RCC 7860 (cell line): ENCODE results near the gene PRICKLE2.
"Not testable (repeated sequence)": the region's sequence is repeated elsewhere in the genome, so short reads cannot be mapped to it uniquely, and the experiment has no call there.

Source experiments
- DNase-seq: peaks from one replicate; pipeline ENCODE4 v3.0.0-alpha.2; 2015; ENCODE audit warnings: low spot score
- FAIRE-seq: peaks from 2 replicates; lab custom pipeline; 2012; peaks lifted over from hg19 to GRCh38; lab: Jason Lieb, UNC

PRICKLE2 gene

DNA sequence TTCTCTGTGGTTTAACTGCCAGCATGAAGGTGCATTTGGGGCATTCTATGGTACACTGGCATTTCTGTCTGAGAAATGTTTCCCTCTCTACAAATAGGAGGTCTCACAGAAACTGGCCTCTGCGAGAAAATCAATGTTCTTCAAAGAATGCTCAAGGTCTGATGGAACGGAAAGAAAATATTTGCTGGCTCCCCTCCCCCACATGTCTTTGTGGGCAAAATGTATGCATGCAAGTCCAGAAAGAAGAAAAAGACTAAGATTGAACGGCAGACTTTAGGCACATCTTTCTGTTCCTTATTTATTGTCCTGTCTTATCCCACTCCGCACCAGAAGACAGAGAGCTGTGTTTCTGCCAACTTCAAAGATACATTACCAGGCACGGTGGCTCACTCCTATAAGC, 118.1 kb downstream of the PRICKLE2 start:
- FAIRE-seq: no peak

DNA sequence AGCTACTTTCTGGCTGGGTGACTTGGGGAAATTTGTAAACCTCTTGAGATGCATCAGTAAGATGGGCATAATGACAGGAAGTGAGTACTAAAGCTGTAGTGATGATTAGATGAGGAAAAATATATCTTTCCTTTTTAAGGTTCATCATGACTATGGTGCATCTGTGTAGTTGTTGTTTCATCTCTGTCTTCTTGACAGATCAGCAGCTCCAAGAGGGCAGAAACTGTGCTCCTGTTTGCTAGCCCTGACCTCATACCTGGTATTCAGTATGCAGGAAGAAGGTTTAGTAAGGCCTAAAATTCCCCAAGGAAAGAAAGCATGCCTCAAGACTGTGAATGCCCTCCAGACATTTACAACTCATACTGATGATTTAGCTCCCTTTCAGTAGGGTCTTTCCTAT, 119.5 kb downstream of the PRICKLE2 start:
- DNase-seq (no peak), FAIRE-seq (no peak)

More for the DNA sequence above, 118.1 kb downstream of the PRICKLE2 start:
- DNase-seq: no peak

DNA sequence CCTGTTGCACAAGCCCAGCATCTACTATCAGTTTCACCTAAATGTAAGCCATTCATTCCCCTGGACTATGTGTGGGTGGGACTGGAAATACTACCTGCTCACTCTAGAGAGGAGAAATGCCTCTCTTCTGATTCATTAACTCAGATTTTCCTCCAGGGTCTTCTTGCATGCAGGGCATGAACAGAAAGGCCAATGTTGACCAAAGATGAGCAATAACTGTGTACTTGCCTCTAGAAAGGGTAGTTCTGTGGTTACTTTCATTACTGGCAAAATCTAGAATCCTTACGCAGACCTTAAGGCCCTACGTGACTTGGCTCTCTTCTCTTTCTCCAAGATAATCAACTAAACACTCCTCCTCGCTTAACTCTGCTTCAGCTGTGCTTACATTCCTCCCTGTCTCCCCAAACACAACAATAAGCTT, 120.6 kb downstream of the PRICKLE2 start:
- FAIRE-seq (peak; percentile 4), DNase-seq (peak; percentile 66)

- FAIRE-seq (no peak), DNase-seq (no peak)
Observed at GRCh38 chr3:64104006-64104405, 121.3 kb downstream of the PRICKLE2 start.

GRCh38 chr3:64103131-64103530, 122.1 kb downstream of the PRICKLE2 start:
- FAIRE-seq: no peak
- no peak for DNase-seq

DNA sequence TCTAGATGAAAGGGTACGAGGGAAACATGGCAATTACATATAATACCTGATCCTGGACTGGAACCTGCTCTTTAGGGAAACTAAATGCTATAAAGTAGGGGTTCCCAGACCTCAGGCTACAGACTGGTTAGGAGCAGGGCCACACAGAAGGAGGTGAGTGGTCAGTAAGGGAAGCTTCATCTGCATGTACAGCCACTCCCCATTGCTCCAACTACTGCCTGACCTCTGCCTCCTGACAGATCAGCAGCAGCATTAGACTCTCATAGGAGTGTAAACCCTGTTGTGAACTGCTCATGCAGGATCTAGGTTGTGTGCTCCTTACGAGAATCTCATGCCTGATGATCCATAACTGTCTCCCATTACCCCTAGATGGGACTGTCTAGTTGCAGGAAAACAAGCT, 123.1 kb downstream of the PRICKLE2 start:
- FAIRE-seq: no peak
- DNase-seq: no peak

DNA sequence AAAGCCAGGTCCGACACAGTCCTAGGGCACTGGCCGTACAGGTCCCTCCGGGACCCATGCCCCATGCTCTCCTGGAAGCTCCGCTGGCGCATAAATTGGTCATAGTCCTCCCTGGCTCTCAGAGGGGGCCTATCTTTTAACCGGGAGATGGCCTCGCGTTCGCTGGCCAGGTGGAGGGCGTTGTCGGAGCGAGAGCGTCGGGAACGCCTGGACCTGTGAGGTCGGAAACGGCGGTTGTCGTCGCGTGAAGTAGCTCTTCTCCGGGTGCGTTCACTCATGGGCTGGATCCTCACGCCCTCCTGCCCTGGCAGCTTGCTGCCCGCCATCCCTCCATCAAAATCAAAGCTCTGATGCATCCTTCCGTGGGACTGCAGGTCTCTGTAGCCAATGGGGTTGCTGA, 126.0 kb downstream of the PRICKLE2 start:
- FAIRE-seq: no peak
- no peak for DNase-seq

DNA sequence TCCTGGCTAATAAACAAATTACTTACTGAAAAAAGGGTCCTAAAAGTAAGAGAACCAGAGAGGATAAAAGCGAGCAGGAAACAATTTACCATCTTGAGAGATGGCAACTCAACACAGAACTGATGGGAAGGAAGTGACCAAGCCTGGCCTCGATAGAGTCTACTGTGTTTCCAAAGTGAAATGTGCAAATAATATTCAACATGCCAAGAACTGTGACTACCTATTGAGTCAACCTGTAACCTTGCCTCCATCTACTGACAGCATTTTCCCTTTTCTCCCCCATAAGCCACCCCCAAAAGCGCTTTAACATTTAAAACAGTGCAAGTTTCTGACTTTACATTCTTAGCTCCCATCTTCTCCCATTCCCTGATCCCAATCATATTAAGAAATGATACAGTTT, 126.6 kb downstream of the PRICKLE2 start:
- DNase-seq (no peak), FAIRE-seq (no peak)

- FAIRE-seq (no peak), DNase-seq (no peak)
Observed at GRCh38 chr3:64097920-64098319, 127.3 kb downstream of the PRICKLE2 start.

GRCh38 chr3:64095802-64096201, 129.5 kb downstream of the PRICKLE2 start:
- DNase-seq: no peak
- no peak for FAIRE-seq

DNA sequence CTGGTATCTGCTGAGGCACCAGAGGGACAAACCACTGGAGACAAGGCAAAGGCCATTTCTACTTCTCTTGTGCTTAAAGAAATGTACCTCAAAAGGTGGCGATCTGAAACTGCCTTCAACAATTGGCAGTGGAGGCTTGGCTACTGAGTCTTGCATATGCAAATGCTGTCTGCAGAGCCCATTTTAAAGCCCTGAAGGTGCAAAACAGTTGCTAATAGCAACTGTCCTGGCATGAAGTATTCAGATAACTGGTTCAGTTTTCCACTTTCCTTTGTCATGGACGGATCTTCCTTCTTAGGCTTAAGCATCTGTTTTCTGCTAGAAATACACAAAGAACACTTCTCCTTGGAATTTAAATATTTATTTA, 130.6 kb downstream of the PRICKLE2 start:
- DNase-seq: no peak
- FAIRE-seq: no peak

DNA sequence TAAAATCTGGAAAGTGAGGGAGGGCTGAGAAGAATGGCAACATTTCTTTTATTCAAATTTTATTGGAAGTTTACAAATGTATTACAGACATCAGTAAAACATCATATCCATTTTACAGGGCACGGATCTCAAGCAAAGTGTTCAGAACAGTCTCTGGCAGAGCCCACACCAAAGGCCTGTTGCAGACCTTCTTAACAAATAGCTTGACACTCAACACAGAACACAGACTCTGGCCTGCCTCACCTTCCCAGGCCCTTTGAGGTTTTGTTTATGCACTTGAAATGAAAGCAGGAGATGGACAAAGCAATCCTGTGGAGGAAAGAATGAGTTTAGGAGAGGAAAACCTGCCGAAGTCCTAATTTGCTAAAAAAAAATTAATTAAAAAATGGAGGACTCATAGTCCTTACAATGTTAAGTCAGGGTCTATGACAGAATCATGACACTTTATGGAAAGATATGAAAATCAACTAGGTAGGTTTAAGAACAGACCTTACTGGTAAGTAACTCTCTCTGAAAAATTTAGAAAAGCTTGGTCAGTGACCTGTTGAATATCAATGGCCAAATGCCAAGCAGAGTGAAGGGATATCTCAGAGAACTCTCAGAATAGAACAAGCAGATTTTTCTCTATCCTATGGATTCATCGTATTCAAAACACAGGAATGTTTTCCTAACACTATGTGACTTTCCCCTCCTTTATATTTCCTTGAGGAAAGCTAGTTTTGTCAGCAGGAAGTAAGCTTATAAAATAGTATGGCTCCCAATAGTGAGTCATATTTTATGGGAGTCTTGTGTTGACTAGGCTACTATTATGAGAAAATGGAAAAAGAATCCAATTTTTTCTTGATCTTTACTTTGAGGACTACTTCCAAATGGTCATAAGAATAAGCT, 131.2 kb downstream of the PRICKLE2 start:
- no peak for FAIRE-seq
- no peak for DNase-seq

DNA sequence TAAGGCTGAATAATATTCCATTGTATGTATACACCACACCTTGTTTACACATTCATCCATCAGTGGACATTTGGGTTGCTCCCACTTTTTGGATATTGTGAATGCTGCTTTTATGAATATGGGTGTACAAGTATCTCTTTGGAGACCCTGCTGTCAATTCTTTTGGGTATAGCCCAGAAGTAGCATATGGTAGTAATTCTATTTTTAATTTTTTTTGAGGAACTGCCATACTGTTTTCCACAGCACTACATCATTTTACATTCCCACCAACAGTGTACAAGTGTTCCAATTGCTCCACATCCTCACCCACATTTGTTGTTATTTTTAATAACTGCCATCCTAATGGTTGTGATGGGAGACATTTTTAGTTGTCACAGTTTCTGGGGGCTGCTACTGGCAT, 132.1 kb downstream of the PRICKLE2 start:
- no peak for FAIRE-seq

GRCh38 chr3:64091501-64091900, 133.8 kb downstream of the PRICKLE2 start:
- FAIRE-seq (no peak), DNase-seq (no peak)

More for the DNA sequence above, 132.1 kb downstream of the PRICKLE2 start:
- DNase-seq: no peak

DNA sequence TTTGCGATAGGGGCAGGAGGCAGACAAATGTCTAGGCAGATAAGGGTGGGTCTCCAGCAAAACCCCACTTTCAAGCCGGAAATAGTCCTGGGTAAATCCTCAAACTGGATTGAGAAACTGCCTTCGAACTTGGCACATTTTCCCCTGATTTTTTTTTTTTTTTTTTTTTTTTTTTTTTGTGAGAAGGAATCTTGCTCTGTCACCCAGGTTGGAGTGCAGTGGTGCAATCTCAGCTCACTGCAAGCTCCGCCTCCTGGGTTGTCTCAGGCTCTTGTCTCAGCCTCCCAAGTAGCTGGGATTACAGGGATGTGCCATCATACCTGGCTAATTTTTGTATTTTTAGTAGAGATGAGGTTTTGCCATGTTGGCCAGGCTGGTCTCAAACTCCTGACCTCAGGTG, 135.9 kb downstream of the PRICKLE2 start:
- FAIRE-seq: not testable (repeated sequence)
- DNase-seq: peak; percentile 20

- DNase-seq (peak; percentile 77), FAIRE-seq (peak; percentile 89)
Observed at GRCh38 chr3:64088408-64089205, 136.7 kb downstream of the PRICKLE2 start.

DNA sequence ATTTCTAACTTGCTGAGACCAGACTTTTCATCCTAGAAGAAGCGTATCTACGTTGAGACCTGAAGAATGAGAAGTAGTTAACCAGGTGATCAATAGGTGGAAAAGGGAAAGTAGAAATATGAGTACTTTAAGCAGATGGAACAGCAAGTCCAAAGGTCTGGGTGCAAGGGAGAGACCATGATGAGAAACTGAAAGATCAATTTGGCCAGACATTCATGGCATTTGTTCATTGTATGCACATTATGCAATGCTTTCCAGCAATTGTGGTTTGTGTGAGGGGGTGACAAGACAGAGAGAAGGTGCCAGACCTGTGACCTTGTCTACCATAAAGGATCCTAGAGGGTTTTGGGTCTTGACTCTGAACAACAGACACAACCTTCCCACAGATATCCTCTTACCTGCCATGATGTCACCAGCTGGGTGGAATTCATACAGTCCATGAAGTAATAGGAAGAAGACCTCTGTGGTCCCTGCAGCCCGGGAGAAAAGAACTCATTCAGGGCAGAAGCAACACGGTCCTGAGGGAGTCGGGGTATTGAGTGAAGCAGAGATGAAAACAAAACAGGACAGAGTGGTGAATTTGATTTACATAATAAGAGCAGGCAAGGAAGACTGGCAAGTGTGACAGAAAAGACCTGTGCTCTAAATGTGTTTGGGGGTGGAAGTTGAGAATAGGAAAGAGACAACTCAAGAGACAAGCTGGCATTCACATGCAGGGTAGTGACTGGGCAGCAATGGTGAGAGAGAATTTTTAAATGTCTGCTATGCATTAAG, 138.6 kb downstream of the PRICKLE2 start:
- FAIRE-seq: no peak
- no peak for DNase-seq

- DNase-seq (peak; percentile 100), FAIRE-seq (peak; percentile 100)
Observed at GRCh38 chr3:64084640-64085039, 140.6 kb downstream of the PRICKLE2 start.

DNA sequence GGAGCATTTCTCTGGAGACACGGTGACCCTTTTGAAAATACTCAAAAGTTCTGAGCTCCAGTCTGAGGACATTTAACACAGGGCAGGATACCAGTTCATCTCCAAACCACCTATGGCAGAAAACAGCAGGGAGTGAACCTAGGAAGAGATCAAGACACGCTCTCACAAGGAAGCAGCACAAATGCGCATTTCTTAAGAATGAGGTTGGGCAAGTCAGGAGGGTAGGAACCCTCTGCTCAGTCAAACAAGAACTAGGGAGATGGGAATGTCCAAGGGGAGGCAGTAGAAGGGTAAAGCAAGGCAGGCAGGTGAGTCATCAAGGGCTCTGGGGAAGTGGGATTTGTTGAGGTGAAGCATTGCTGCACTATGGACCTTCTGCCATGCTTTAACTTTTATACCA, 141.7 kb downstream of the PRICKLE2 start:
- FAIRE-seq: no peak

DNA sequence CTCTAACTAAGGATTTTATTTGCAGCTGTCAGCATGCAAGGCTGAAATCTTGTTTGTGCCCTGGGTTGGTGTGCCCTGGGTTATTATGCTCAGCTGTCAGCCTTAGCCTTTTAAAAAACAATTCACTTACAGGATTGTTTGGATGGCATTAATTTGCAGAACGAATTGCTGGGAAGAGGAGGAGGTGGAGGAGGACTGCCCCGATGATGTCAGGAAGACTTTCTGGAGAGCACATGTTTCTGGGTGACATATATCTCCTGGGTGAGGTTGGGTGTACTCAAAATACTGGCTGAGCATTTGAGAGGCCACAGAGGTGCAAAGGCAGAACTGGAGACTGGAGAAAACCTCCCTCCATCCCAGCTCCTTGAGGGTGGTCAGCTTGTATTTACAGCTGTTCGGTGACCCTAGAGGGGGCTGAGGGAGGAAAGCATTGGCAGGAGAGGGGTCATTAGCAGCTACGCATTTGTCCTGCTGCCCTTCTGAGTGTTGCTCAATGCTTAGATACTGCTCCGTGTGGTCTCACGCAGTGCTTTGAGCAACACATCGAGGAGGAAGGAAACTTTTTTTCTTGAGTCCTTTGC, 142.2 kb downstream of the PRICKLE2 start:
- FAIRE-seq (no peak), DNase-seq (no peak)

More for the DNA sequence above, 141.7 kb downstream of the PRICKLE2 start:
- peak; percentile 8 for DNase-seq

GRCh38 chr3:64082411-64082810, 142.9 kb downstream of the PRICKLE2 start:
- FAIRE-seq: no peak
- peak; percentile 14 for DNase-seq
